ENCODE results near the gene IL1RAPL1.

IL1RAPL1 gene

GRCh38 chrX:28888416-28888815 is 301.2 kb downstream of the IL1RAPL1 start:
- Histone ChIP-seq H3K27ac (ENCODE audit: low read length) (no peak overlapping the region), H3K27me3 (ENCODE audit: insufficient read depth, low read length, poor library complexity) (no peaks in the 10 kb centered on the region), H3K9me3 (ENCODE audit: insufficient read depth, low read length, severe bottlenecking) (no peaks in the 10 kb centered on the region), H2AFZ (ENCODE audit: low read depth, low read length) (no peak overlapping the region), H4K20me1 (ENCODE audit: insufficient read depth, low read length) (no peaks in the 10 kb centered on the region), H3K4me3 (ENCODE audit: low read depth in 1 of 2, low read length in 2 of 2) (no peak overlapping the region), H3K36me3 (ENCODE audit: insufficient read depth, low read length) (no peaks in the 10 kb centered on the region), H3K9ac (ENCODE audit: low read depth, low read length) (no peak overlapping the region), H3K4me1 (ENCODE audit: insufficient read depth, low read length) (no peaks in the 10 kb centered on the region), H3K4me2 (ENCODE audit: insufficient read depth, low read length) (no peak overlapping the region), H3K79me2 (ENCODE audit: insufficient read depth, low read length) (no peaks in the 10 kb centered on the region)
- no peak for DNase-seq
- ATAC-seq (ENCODE audit: insufficient read depth, low read depth): no peak
- TF ChIP-seq CTCF (IDR thresholded peaks at IDR 0.05; ENCODE audit: borderline replicate concordance, extremely low read depth, low read length, poor library complexity, severe bottlenecking) (no peak), EZH2 (IDR thresholded peaks at IDR 0.05; ENCODE audit: borderline replicate concordance, low read depth, low read length, severe bottlenecking) (no peak)

- H3K27me3 ChIP-seq (ENCODE audit: insufficient read depth, low read length, poor library complexity): no peaks in the 10 kb centered on the region
- H3K9ac ChIP-seq (ENCODE audit: low read depth, low read length): no peak overlapping the region
- no peak overlapping the region for H3K4me3 ChIP-seq (ENCODE audit: low read depth in 1 of 2, low read length in 2 of 2)
- no peak overlapping the region for H3K27ac ChIP-seq (ENCODE audit: low read length)
- no peaks in the 10 kb centered on the region for H3K79me2 ChIP-seq (ENCODE audit: insufficient read depth, low read length)
- DNase-seq: no peak
- no peaks in the 10 kb centered on the region for H3K4me1 ChIP-seq (ENCODE audit: insufficient read depth, low read length)
- TF ChIP-seq EZH2 (IDR thresholded peaks at IDR 0.05; ENCODE audit: borderline replicate concordance, low read depth, low read length, severe bottlenecking) (no peak), CTCF (IDR thresholded peaks at IDR 0.05; ENCODE audit: borderline replicate concordance, extremely low read depth, low read length, poor library complexity, severe bottlenecking) (no peak)
- H2AFZ ChIP-seq (ENCODE audit: low read depth, low read length): no peak overlapping the region
- H3K4me2 ChIP-seq (ENCODE audit: insufficient read depth, low read length): no peak overlapping the region
- no peaks in the 10 kb centered on the region for H4K20me1 ChIP-seq (ENCODE audit: insufficient read depth, low read length)
- no peak for ATAC-seq (ENCODE audit: insufficient read depth, low read depth)
- H3K36me3 ChIP-seq (ENCODE audit: insufficient read depth, low read length): no peaks in the 10 kb centered on the region
- no peaks in the 10 kb centered on the region for H3K9me3 ChIP-seq (ENCODE audit: insufficient read depth, low read length, severe bottlenecking)
Observed at GRCh38 chrX:28889591-28890090, 302.4 kb downstream of the IL1RAPL1 start.

GRCh38 chrX:28901637-28902036 is 314.4 kb downstream of the IL1RAPL1 start:
- TF ChIP-seq CTCF (IDR thresholded peaks at IDR 0.05; ENCODE audit: borderline replicate concordance, extremely low read depth, low read length, poor library complexity, severe bottlenecking): no peak
- TF ChIP-seq EZH2 (IDR thresholded peaks at IDR 0.05; ENCODE audit: borderline replicate concordance, low read depth, low read length, severe bottlenecking): no peak
- Histone ChIP-seq H3K9me3 (ENCODE audit: insufficient read depth, low read length, severe bottlenecking) (no peaks in the 10 kb centered on the region), H3K27ac (ENCODE audit: low read length) (no peak overlapping the region), H3K27me3 (ENCODE audit: insufficient read depth, low read length, poor library complexity) (no peaks in the 10 kb centered on the region), H4K20me1 (ENCODE audit: insufficient read depth, low read length) (no peaks in the 10 kb centered on the region), H3K9ac (ENCODE audit: low read depth, low read length) (no peak overlapping the region), H3K4me3 (ENCODE audit: low read depth in 1 of 2, low read length in 2 of 2) (no peak overlapping the region), H3K4me1 (ENCODE audit: insufficient read depth, low read length) (no peaks in the 10 kb centered on the region), H3K79me2 (ENCODE audit: insufficient read depth, low read length) (no peaks in the 10 kb centered on the region), H3K4me2 (ENCODE audit: insufficient read depth, low read length) (no peak overlapping the region), H3K36me3 (ENCODE audit: insufficient read depth, low read length) (no peaks in the 10 kb centered on the region), H2AFZ (ENCODE audit: low read depth, low read length) (no peak overlapping the region)
- ATAC-seq (ENCODE audit: insufficient read depth, low read depth): no peak
- no peak for DNase-seq

GRCh38 chrX:28910487-28910886 is 323.2 kb downstream of the IL1RAPL1 start:
- no peaks in the 10 kb centered on the region for H4K20me1 ChIP-seq (ENCODE audit: insufficient read depth, low read length)
- H3K9me3 ChIP-seq (ENCODE audit: insufficient read depth, low read length, severe bottlenecking): no peaks in the 10 kb centered on the region
- H3K79me2 ChIP-seq (ENCODE audit: insufficient read depth, low read length): no peaks in the 10 kb centered on the region
- no peaks in the 10 kb centered on the region for H3K36me3 ChIP-seq (ENCODE audit: insufficient read depth, low read length)
- no peaks in the 10 kb centered on the region for H3K27me3 ChIP-seq (ENCODE audit: insufficient read depth, low read length, poor library complexity)
- H3K4me1 ChIP-seq (ENCODE audit: insufficient read depth, low read length): no peaks in the 10 kb centered on the region
- no peak for DNase-seq
- H3K27ac ChIP-seq (ENCODE audit: low read length): no peak overlapping the region
- H3K4me2 ChIP-seq (ENCODE audit: insufficient read depth, low read length): no peak overlapping the region
- no peak overlapping the region for H3K9ac ChIP-seq (ENCODE audit: low read depth, low read length)
- H2AFZ ChIP-seq (ENCODE audit: low read depth, low read length): no peak overlapping the region
- no peak overlapping the region for H3K4me3 ChIP-seq (ENCODE audit: low read depth in 1 of 2, low read length in 2 of 2)
- TF ChIP-seq EZH2 (IDR thresholded peaks at IDR 0.05; ENCODE audit: borderline replicate concordance, low read depth, low read length, severe bottlenecking) (no peak), CTCF (IDR thresholded peaks at IDR 0.05; ENCODE audit: borderline replicate concordance, extremely low read depth, low read length, poor library complexity, severe bottlenecking) (no peak)
- no peak for ATAC-seq (ENCODE audit: insufficient read depth, low read depth)

Measured in DND-41 (cell line).